Esophagus squamous epithelium (tissue), 4 donors: ENCODE measurements around the gene CHST10.

Source experiments
- POLR2A ChIP-seq, 4 donors: fragments of 450-650 bp; IDR thresholded peaks; one replicate each; pipeline ENCODE4 v1.6.1; 2017; ENCODE audit warnings: antibody characterized with exemption in 4 of 4, mild to moderate bottlenecking in 4 of 4, moderate library complexity in 3 of 4
- TF ChIP-seq, protein P1 (sequence below), 6 experiments: fragments of 450-650 bp in 4 of 6; fragments of 200-600 bp in 2 of 6; sonication (generic) in 2 of 6; IDR thresholded peaks; one replicate each; pipeline ENCODE4 v1.5.1; 2016 to 2019; ENCODE audit warnings: antibody characterized with exemption in 6 of 6, mild to moderate bottlenecking in 4 of 6, moderate library complexity in 4 of 6

DNA sequence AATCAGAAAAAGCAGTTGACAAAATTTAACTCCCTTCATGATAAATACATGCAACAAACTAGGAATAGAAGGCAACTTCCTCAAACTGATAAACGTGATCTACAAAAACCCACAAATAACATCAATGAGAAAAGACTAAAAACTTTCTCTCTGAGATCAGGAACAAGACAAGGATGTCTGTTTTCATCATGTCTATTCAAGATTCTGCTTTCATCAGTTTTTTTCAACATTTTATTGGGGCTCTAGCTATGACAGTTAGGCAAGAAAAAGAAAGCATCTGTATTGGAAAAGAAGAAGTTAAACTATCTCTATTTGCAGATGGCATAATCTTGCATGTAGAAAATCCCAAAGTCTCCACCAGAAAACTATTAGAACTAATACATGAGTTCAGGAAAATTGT is 12.3 kb upstream of the CHST10 start:
- TF ChIP-seq, protein P1, sequence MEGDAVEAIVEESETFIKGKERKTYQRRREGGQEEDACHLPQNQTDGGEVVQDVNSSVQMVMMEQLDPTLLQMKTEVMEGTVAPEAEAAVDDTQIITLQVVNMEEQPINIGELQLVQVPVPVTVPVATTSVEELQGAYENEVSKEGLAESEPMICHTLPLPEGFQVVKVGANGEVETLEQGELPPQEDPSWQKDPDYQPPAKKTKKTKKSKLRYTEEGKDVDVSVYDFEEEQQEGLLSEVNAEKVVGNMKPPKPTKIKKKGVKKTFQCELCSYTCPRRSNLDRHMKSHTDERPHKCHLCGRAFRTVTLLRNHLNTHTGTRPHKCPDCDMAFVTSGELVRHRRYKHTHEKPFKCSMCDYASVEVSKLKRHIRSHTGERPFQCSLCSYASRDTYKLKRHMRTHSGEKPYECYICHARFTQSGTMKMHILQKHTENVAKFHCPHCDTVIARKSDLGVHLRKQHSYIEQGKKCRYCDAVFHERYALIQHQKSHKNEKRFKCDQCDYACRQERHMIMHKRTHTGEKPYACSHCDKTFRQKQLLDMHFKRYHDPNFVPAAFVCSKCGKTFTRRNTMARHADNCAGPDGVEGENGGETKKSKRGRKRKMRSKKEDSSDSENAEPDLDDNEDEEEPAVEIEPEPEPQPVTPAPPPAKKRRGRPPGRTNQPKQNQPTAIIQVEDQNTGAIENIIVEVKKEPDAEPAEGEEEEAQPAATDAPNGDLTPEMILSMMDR (IDR thresholded peaks at IDR 0.05) = no peak
- TF ChIP-seq POLR2A (IDR thresholded peaks at IDR 0.05) = no peak
